T-helper 2 cell treated with Interferon-gamma antibody and Interleukin-4, amounts not matched to agents 5 μg/mL and 100 μg/mL, for 36 hours (primary cell): ENCODE data around the gene CYP26A1.

Experiments
- DNase-seq: peaks from one replicate; pipeline ENCODE4 v3.0.0; 2021; ENCODE audit warnings: low spot score
- H3K27ac Mint-ChIP-seq: one replicate; pipeline ENCODE4 v1.8.0; 2021; ENCODE audit warnings: mild to moderate bottlenecking, mixed read lengths
- H3K27me3 Mint-ChIP-seq: one replicate; pipeline ENCODE4 v1.8.0; 2021; ENCODE audit warnings: low read depth, mixed read lengths
- H3K36me3 Mint-ChIP-seq: one replicate; pipeline ENCODE4 v1.8.0; 2021; ENCODE audit warnings: low read depth, mixed read lengths
- H3K4me1 Mint-ChIP-seq: one replicate; pipeline ENCODE4 v1.8.0; 2021; ENCODE audit warnings: low read depth, mixed read lengths
- H3K4me3 Mint-ChIP-seq: one replicate; pipeline ENCODE4 v1.8.0; 2022; ENCODE audit warnings: mild to moderate bottlenecking, moderate library complexity, mixed read lengths
- H3K9me3 Mint-ChIP-seq: one replicate; pipeline ENCODE4 v1.8.0; 2021; ENCODE audit warnings: mixed read lengths

Gene CYP26A1

GRCh38 chr10:93060887-93061593 lies 12.7 kb upstream of the CYP26A1 start:
- peaks cover 43% of the 10 kb centered on the region for H3K27me3 Mint-ChIP-seq
- H3K27ac Mint-ChIP-seq, result no peak overlapping the region
- no peak overlapping the region for H3K4me3 Mint-ChIP-seq
- H3K36me3 Mint-ChIP-seq, result peaks cover 6% of the 10 kb centered on the region
- H3K4me1 Mint-ChIP-seq, result peaks cover 2% of the 10 kb centered on the region
- H3K9me3 Mint-ChIP-seq, result no peaks in the 10 kb centered on the region
- peak; percentile 2 for DNase-seq

- Mint-ChIP-seq H3K9me3 (no peaks in the 10 kb centered on the region), H3K27ac (no peak overlapping the region), H3K4me1 (peaks cover 2% of the 10 kb centered on the region), H3K36me3 (peaks cover 6% of the 10 kb centered on the region), H3K27me3 (peaks cover 50% of the 10 kb centered on the region), H3K4me3 (peak overlapping the region; percentile 68)
- DNase-seq, result peak; percentile 2
Measured at GRCh38 chr10:93061594-93062513, 11.8 kb upstream of the CYP26A1 start.

GRCh38 chr10:93062514-93063143 lies 11.1 kb upstream of the CYP26A1 start:
- H3K9me3 Mint-ChIP-seq, result no peaks in the 10 kb centered on the region
- no peak overlapping the region for H3K27ac Mint-ChIP-seq
- peaks cover 58% of the 10 kb centered on the region for H3K27me3 Mint-ChIP-seq
- H3K4me1 Mint-ChIP-seq, result peaks cover 3% of the 10 kb centered on the region
- peak; percentile 50 for DNase-seq
- H3K4me3 Mint-ChIP-seq, result peak overlapping the region; percentile 68
- peaks cover 6% of the 10 kb centered on the region for H3K36me3 Mint-ChIP-seq

GRCh38 chr10:93063144-93063976 lies 10.3 kb upstream of the CYP26A1 start:
- peaks cover 65% of the 10 kb centered on the region for H3K27me3 Mint-ChIP-seq
- no peaks in the 10 kb centered on the region for H3K9me3 Mint-ChIP-seq
- DNase-seq, result no peak
- peaks cover 6% of the 10 kb centered on the region for H3K36me3 Mint-ChIP-seq
- no peak overlapping the region for H3K27ac Mint-ChIP-seq
- H3K4me1 Mint-ChIP-seq, result peaks cover 3% of the 10 kb centered on the region
- peak overlapping the region; percentile 51 for H3K4me3 Mint-ChIP-seq

DNA sequence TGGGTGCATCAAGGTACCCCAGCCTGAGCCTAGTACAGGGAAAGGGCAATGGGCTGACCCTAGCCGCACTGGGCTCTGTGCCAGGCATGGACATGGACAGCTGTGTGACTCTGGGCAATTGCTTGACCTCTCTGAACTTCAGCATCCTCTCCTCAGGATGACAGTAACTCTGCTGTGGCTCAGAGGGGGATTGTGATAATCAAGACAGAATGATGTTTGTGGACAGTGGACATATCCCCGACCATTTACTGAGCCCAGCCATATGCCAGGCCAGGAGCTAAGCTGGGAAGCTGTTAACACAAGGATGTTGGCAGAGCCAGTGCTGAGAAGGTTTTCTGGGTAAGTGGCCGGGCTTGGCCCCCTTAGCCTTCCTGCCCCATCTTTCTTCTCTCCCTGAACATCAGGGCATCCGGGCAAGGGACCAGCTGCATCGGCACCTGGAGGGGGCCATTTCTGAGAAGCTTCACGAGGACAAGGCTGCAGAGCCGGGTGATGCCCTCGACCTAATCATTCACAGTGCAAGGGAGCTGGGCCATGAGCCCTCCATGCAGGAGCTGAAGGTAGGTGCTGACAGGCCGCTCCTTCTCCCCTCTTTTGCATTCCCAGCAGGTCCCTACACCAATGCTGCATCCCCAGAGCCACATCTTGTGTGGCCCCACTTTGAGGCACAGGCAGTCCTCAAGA lies 9.6 kb upstream of the CYP26A1 start:
- peaks cover 72% of the 10 kb centered on the region for H3K27me3 Mint-ChIP-seq
- H3K36me3 Mint-ChIP-seq, result peaks cover 6% of the 10 kb centered on the region
- peaks cover 7% of the 10 kb centered on the region for H3K4me1 Mint-ChIP-seq
- DNase-seq, result no peak
- H3K9me3 Mint-ChIP-seq, result no peaks in the 10 kb centered on the region
- H3K4me3 Mint-ChIP-seq, result peak overlapping the region; percentile 51
- H3K27ac Mint-ChIP-seq, result no peak overlapping the region

DNA sequence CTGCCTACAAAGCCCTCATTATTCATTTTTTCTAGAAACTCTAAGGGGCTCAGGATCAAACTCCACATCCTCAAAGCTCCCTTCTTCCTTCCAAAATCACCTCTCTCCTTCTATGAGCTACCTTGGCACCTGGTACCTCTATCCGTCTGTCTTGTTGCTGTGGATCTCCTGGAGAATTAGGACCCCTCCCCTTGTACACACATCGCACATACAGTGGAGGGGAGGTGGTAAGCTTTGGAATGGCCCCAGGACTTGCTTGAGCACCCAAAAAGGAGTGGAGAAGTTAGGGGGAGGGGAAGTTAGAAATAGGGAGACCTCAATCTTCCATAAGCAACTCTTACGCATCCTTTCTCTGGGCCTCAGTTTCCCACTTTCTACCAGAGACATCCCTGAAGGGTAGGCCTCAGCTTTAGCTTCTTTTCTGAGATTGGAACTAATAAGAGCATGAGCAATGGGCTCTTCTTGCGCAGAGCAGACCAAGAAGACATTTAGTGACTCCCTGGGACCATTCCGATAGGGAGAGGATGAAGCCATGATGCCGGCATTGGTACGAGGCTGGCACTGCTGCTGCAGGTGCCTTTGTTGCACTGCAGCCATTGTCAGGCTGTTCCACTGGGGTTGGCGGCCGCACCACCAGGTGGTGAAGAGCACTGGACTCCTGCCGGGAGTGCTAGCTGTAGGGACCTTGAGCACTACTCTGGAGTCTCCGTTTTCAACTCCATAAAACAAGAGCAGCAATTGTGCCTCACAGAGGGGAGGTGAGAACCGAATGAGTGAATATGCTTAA lies 8.6 kb upstream of the CYP26A1 start:
- Mint-ChIP-seq H3K4me3 (no peak overlapping the region), H3K27me3 (peaks cover 77% of the 10 kb centered on the region), H3K4me1 (peaks cover 7% of the 10 kb centered on the region), H3K36me3 (peaks cover 1% of the 10 kb centered on the region), H3K27ac (no peak overlapping the region), H3K9me3 (no peaks in the 10 kb centered on the region)
- no peak for DNase-seq

GRCh38 chr10:93065675-93066543 lies 7.8 kb upstream of the CYP26A1 start:
- no peak for DNase-seq
- Mint-ChIP-seq H3K36me3 (no peaks in the 10 kb centered on the region), H3K4me3 (no peak overlapping the region), H3K4me1 (peaks cover 7% of the 10 kb centered on the region), H3K9me3 (no peaks in the 10 kb centered on the region), H3K27ac (no peak overlapping the region), H3K27me3 (peaks cover 83% of the 10 kb centered on the region)

DNA sequence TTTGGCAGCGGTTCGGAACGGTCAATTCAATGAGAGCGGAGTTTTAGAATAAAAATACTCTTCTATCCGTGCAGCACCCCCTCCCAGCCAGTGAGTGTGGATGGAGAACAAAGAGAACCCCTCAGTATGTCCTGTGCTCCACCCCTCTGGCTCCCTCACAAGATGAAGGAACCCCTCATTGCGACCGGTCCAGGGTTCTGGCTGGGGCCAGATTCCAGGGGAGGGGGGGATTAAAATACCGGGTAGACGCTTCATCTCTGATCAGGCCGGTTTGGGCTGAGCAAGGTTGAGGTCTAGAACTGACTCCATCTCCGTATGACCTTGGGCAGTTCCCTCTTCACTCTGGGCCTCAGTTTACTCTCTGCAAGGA lies 7.2 kb upstream of the CYP26A1 start:
- Mint-ChIP-seq H3K4me3 (no peak overlapping the region), H3K27me3 (peaks cover 85% of the 10 kb centered on the region), H3K36me3 (no peaks in the 10 kb centered on the region), H3K9me3 (no peaks in the 10 kb centered on the region), H3K27ac (no peak overlapping the region), H3K4me1 (peaks cover 7% of the 10 kb centered on the region)
- no peak for DNase-seq

DNA sequence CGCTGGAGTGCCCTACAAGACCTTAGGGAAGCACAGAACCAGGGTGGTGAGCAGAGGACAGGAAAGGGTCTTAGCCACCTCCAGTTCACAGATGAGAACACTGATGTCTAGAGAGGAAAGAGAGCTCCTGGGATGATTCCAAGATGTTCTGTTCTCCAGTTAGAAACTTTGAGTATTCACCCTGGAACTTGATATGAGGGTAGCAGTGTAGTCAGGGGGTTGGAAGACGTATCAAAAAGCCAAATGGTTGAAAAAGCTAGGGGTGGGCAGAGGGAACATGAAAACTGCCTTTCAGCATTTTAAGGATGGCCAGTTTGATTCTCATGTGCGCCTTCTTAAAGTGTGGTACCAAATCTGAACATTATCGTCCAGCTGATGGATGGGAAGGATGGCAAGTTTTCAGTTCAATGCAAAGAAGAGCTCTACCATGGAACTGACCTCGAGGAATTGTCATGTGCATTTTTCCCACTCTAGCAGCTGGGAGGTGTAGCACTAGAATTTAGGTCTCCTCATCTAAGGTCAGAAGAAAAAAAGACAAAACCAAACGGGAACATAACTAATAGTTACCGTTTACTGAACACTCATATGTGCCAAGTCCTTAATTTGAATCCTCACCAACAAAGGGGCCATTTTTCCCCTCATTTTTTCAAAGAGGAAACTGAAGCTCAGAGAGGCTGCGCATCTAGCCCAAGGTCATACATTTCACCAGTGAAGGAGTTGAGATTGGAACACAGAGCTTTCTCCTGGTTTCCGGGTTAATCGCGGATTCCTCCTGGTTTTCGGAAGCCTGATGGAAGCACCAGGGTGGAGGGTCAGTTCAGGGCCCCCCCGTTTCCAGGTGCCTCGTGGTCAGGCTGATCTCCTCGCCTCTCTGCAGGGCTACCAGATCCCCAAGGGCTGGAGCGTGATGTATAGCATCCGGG lies 6.0 kb upstream of the CYP26A1 start:
- Mint-ChIP-seq H3K27me3 (peaks cover 86% of the 10 kb centered on the region), H3K9me3 (no peaks in the 10 kb centered on the region), H3K27ac (no peak overlapping the region), H3K4me1 (peaks cover 10% of the 10 kb centered on the region), H3K36me3 (no peaks in the 10 kb centered on the region), H3K4me3 (no peak overlapping the region)
- no peak for DNase-seq

DNA sequence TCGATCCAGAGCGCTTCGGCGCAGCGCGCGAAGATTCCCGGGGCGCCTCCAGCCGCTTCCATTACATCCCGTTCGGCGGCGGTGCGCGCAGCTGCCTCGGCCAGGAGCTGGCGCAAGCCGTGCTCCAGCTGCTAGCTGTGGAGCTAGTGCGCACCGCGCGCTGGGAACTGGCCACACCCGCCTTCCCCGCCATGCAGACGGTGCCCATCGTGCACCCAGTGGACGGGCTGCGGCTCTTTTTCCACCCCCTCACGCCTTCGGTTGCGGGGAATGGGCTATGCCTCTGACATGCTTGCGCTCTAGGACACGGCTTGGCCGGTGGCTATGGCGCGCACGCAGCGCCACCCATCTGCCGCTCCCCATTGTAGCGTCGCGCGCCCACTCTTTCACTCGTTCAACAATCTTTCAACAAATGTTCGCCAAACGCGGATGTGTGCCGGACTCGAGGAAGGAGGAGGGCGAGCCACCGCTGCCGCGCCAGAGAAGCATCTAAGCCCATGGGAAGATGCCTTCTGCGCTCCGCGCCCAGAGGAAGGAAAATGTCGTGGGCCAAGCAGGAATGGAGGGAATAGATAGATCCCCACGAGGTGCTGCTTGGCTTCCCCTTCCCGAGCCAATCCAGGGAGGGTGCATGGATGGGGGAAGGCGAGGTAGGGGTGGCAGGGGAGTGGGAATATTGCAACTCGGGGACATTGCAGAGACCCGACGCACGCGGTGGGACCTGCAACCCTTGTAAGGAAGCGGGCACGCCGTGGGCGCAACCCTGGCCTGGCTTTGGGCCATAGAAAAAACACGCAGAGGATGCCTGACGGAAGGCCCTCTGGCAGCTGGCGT lies 5.1 kb upstream of the CYP26A1 start:
- Mint-ChIP-seq H3K4me3 (no peak overlapping the region), H3K9me3 (no peaks in the 10 kb centered on the region), H3K36me3 (no peaks in the 10 kb centered on the region), H3K27ac (no peak overlapping the region), H3K27me3 (peaks cover 88% of the 10 kb centered on the region), H3K4me1 (peaks cover 10% of the 10 kb centered on the region)
- DNase-seq, result no peak

DNA sequence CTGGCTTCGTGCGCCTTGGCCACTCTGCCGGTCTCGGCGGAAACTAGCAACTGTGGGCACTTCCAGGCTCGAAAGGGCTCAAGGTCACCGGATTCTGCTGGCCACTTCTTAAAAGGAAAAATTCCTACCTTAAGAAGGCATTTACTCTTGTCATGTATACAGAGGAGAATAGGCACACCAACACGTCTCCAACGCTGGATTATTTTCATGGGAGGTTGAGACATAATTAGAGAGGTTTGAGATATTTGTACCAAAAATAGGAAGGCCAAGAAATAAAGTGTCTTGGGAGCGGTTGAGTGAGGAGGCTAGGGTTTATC lies 4.5 kb upstream of the CYP26A1 start:
- Mint-ChIP-seq H3K27ac (no peak overlapping the region), H3K4me1 (peaks cover 10% of the 10 kb centered on the region), H3K36me3 (no peaks in the 10 kb centered on the region), H3K27me3 (peaks cover 84% of the 10 kb centered on the region), H3K9me3 (no peaks in the 10 kb centered on the region), H3K4me3 (no peak overlapping the region)
- DNase-seq, result no peak
